Measurements from ENCODE around the gene PRSS16. TPM values are rescaled to one million over a fixed set of nuclear protein-coding genes. Genes with fewer than 3 reads are reported as not detected.
"Not testable (repeated sequence)": the region's sequence is repeated elsewhere in the genome, so short reads cannot be mapped to it uniquely, and the experiment has no call there.

Gene PRSS16
- total RNA-seq, 1 donor from 2014 or later = 4.5 TPM

DNA sequence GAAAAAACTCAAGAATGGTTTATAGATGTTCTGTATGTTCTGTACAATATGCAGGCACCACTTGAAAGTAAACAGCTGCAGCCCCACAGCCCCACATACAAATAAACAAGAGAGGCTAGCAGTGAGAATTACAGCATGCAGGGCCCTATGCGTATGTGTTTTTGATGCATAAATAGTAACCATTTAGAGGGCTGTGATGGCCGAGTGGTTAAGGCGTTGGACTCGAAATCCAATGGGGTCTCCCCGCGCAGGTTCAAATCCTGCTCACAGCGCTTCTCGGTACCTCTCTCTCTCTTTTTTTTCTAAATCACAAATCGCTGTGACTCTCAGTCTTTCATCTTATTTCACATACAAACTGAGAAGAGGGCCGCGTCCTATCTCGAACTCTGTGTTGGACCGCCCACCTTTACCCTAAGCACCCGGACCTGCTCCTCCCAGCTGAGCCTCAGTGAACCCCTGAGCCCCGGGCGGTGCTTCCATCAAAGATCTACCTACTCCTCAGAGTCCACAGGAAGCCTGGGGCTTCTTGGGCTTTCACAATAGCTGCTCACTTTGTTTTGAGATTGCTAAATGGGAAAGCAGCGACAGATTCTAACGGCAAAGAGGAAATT, 37.7 kb upstream of the PRSS16 start:
- peaks cover 3% of the 10 kb centered on the region for H3K27me3 ChIP-seq (ENCODE audit: control insufficient read depth, insufficient read depth, low read length)
- no peak for DNase-seq (ENCODE audit: low read depth)
- TF ChIP-seq, protein P1, sequence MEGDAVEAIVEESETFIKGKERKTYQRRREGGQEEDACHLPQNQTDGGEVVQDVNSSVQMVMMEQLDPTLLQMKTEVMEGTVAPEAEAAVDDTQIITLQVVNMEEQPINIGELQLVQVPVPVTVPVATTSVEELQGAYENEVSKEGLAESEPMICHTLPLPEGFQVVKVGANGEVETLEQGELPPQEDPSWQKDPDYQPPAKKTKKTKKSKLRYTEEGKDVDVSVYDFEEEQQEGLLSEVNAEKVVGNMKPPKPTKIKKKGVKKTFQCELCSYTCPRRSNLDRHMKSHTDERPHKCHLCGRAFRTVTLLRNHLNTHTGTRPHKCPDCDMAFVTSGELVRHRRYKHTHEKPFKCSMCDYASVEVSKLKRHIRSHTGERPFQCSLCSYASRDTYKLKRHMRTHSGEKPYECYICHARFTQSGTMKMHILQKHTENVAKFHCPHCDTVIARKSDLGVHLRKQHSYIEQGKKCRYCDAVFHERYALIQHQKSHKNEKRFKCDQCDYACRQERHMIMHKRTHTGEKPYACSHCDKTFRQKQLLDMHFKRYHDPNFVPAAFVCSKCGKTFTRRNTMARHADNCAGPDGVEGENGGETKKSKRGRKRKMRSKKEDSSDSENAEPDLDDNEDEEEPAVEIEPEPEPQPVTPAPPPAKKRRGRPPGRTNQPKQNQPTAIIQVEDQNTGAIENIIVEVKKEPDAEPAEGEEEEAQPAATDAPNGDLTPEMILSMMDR (IDR thresholded peaks at IDR 0.05; ENCODE audit: insufficient read depth, low read length, severe bottlenecking) = no peak
- FAIRE-seq = no peak
- H3K4me3 ChIP-seq (ENCODE audit: low read depth, low read length) = no peak overlapping the region
- H3K36me3 ChIP-seq (ENCODE audit: control insufficient read depth, insufficient read depth, low read length) = no peaks in the 10 kb centered on the region

DNA sequence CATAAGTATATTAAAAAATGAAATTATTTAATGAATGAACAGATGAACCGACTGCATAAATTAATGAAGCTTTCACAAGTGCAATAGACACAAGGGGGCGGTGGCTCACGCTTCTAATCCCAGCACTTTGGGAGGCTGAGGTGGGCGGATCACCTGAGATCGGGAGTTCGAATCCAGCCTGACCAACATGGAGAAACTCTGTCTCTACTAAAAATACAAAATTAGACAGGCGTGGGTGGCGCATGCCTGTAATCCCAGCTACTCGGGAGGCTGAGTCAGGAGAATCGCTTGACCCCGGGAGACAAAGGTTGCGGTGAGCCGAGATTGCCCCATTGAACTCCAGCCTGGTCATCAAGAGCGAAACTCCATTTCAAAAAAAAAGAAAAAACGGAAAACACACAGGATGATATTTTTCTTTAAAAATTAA, 34.4 kb upstream of the PRSS16 start:
- not testable (repeated sequence) for FAIRE-seq; H3K4me3 ChIP-seq (ENCODE audit: low read depth, low read length); H3K36me3 ChIP-seq (ENCODE audit: control insufficient read depth, insufficient read depth, low read length); DNase-seq (ENCODE audit: low read depth); H3K27me3 ChIP-seq (ENCODE audit: control insufficient read depth, insufficient read depth, low read length)

DNA sequence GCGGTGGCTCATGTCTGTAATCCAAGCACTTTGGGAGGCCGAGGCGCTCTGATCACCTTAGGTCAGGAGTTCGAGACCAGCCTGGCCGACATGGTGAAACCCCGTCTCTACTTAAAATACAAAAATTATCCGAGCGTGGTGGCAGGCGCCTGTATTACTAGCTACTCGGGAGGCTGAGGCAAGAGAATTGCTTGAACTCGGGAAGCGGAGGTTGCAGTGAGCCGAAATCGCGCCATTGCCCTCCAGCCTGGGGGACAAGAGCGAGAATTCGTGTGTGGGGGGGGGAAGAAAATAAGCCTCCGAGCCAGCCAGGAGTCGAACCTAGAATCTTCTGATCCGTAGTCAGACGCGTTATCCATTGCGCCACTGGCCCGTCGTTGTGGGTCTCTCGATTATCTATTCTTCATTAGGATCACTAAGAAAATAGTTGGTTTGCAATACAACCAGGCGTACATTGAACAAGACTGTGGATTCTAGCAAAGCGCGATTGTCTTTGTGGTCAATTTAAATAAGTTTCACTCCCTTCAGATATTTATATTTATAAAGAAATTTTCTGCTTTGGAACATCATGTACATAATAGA, 33.9 kb upstream of the PRSS16 start:
- peak; percentile 21 for DNase-seq (ENCODE audit: low read depth)
- TF ChIP-seq, protein P1 (IDR thresholded peaks at IDR 0.05; ENCODE audit: insufficient read depth, low read length, severe bottlenecking) = no peak
- H3K36me3 ChIP-seq (ENCODE audit: control insufficient read depth, insufficient read depth, low read length) = no peaks in the 10 kb centered on the region
- no peak for FAIRE-seq
- no peak overlapping the region for H3K4me3 ChIP-seq (ENCODE audit: low read depth, low read length)
- H3K27me3 ChIP-seq (ENCODE audit: control insufficient read depth, insufficient read depth, low read length) = no peaks in the 10 kb centered on the region

DNA sequence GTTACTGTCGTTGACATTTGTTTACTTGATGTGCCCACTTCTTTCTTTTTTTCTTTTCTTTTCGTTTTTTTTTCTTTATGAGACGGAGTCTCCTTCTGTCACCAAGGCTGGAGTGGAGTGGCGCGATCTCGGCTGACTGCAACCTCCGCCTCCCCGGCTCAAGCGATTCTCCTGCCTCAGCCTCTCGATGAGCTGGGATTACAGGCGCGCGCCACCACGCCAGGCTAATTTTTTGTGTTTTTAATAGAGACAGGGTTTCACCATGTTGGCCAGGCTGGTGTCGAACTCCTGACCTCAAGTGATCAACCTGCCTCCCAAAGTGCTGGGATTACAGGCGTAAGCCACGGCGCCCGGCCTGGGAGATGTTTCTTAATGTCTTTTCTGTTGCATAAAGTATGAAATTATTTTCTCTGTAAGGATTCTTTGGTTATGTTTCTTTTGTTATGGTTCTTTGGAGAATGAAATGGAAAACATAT, 33.3 kb upstream of the PRSS16 start:
- FAIRE-seq (no peak), DNase-seq (ENCODE audit: low read depth) (no peak)
- TF ChIP-seq, protein P1 (IDR thresholded peaks at IDR 0.05; ENCODE audit: insufficient read depth, low read length, severe bottlenecking) = no peak
- no peak overlapping the region for H3K4me3 ChIP-seq (ENCODE audit: low read depth, low read length)
- H3K27me3 ChIP-seq (ENCODE audit: control insufficient read depth, insufficient read depth, low read length) = no peaks in the 10 kb centered on the region
- H3K36me3 ChIP-seq (ENCODE audit: control insufficient read depth, insufficient read depth, low read length) = no peaks in the 10 kb centered on the region

DNA sequence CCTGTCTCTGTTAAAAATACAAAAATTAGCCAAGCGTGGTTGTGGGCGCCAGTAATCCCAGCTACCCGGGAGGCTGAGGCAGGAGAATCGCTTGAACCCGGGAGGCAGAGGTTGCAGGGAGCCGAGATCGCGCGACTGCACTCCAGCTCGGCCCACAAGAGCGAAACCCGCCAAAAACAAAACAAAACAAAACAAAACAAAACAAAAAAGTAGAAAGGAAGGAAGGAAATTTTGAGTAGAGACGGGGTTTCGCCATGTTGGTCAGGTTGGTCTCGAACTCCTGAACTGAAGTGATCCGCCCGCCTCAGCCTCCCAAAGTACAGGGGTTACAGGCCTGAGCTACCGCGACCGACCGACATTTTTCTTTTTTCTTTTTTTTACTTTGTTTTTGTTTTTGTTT, 30.6 kb upstream of the PRSS16 start:
- Histone ChIP-seq H3K4me3 (ENCODE audit: low read depth, low read length) (no peak overlapping the region), H3K36me3 (ENCODE audit: control insufficient read depth, insufficient read depth, low read length) (no peaks in the 10 kb centered on the region), H3K27me3 (ENCODE audit: control insufficient read depth, insufficient read depth, low read length) (no peaks in the 10 kb centered on the region)
- TF ChIP-seq, protein P1 (IDR thresholded peaks at IDR 0.05; ENCODE audit: insufficient read depth, low read length, severe bottlenecking) = no peak
- DNase-seq (ENCODE audit: low read depth) (no peak), FAIRE-seq (no peak)

DNA sequence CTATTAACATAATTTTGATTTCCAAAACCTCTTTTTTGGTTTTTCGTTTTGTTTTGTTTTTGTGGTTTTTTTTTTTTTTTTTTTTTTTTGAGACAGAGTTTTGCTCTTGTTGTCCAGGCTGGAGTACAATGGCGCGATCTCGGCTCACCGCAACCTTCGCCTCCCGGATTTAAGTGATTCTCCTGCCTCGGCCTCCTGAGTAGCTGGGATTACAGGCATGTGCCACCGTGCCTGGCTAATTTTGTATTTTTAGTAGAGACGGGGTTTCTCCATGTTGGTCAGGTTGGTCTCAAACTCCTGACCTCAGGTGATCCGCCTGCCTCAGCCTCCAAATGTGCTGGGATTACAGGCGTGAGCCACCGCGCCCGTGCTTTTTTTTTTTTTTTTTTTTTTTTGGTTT, 24.5 kb upstream of the PRSS16 start:
- not testable (repeated sequence) for H3K36me3 ChIP-seq (ENCODE audit: control insufficient read depth, insufficient read depth, low read length); H3K4me3 ChIP-seq (ENCODE audit: low read depth, low read length); FAIRE-seq; H3K27me3 ChIP-seq (ENCODE audit: control insufficient read depth, insufficient read depth, low read length); DNase-seq (ENCODE audit: low read depth)

DNA sequence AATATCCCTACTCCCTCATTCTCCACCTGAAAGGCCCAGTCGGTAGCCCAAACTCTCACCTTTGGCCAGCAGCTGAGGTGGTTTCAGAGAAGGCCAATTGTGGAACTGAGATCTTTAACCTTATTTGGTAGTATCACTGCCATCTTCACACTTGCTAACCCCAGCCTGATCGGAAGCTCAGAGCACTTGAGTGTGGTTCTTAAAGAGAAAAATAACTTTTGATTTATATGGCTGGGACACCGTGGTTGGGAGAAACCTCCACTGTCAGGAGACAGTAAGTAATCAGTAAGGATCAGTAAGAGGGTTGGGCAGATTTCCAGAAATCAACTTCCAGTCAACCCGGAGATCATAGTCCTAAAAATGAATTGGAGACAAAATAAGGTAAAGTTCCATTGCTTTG, 22.8 kb upstream of the PRSS16 start:
- Histone ChIP-seq H3K36me3 (ENCODE audit: control insufficient read depth, insufficient read depth, low read length) (no peaks in the 10 kb centered on the region), H3K27me3 (ENCODE audit: control insufficient read depth, insufficient read depth, low read length) (no peaks in the 10 kb centered on the region), H3K4me3 (ENCODE audit: low read depth, low read length) (no peak overlapping the region)
- FAIRE-seq (no peak), DNase-seq (ENCODE audit: low read depth) (no peak)
- TF ChIP-seq, protein P1 (IDR thresholded peaks at IDR 0.05; ENCODE audit: insufficient read depth, low read length, severe bottlenecking) = no peak

All from bronchial epithelial cell (primary cell).